Measurements from ENCODE around the gene DTNA.
"Not testable (repeated sequence)": the region's sequence is repeated elsewhere in the genome, so short reads cannot be mapped to it uniquely, and the experiment has no call there.

Gene DTNA

DNA sequence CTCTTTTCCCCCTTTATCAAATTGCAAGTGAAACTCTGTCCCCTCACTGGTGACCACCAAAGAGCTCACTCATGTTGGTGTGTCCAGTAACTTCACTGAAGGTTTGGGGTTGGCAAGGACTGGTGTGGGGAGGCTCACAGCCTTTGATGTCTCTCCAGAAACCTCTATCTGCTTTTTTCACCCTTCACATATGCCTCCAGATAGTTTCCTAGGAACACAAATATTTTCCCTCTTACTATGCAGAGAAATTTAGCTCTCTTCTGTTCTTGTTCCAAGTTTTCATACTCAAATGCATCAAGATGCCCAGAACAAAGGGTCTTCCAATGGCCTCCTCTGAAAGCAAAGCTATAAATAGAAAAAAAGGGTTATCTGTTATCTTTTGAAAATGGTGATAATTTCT, 20.7 kb downstream of the DTNA start:
- DNase-seq (ENCODE audit: low read depth): no peak
- TF ChIP-seq, protein P1, sequence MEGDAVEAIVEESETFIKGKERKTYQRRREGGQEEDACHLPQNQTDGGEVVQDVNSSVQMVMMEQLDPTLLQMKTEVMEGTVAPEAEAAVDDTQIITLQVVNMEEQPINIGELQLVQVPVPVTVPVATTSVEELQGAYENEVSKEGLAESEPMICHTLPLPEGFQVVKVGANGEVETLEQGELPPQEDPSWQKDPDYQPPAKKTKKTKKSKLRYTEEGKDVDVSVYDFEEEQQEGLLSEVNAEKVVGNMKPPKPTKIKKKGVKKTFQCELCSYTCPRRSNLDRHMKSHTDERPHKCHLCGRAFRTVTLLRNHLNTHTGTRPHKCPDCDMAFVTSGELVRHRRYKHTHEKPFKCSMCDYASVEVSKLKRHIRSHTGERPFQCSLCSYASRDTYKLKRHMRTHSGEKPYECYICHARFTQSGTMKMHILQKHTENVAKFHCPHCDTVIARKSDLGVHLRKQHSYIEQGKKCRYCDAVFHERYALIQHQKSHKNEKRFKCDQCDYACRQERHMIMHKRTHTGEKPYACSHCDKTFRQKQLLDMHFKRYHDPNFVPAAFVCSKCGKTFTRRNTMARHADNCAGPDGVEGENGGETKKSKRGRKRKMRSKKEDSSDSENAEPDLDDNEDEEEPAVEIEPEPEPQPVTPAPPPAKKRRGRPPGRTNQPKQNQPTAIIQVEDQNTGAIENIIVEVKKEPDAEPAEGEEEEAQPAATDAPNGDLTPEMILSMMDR (IDR thresholded peaks at IDR 0.05; ENCODE audit: control insufficient read depth, insufficient read depth, low read depth, low read length, missing control alignments): no peak
- H3K4me3 ChIP-seq (ENCODE audit: control insufficient read depth, low read depth, low read length): no peak overlapping the region

DNA sequence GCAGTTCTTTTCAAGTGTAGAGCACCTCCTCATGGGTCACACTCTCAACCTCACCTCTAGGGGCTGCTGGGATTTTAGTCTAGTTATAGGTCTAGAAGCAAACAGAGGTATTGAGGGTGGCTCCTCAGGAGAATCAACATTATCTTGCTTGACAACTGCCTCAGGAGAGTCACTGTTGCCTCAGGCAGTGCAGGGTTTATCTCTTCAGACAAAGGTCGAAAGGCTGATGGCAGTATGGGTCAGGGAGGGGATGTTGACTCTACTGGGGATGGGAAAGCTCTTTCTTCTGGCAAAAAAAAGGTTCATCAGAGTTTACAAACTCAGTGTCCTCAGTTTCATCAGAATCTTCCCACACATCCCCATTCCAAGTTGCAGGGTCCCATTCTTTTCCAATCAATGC, 24.0 kb downstream of the DTNA start:
- no peak for DNase-seq (ENCODE audit: low read depth)
- TF ChIP-seq, protein P1 (IDR thresholded peaks at IDR 0.05; ENCODE audit: control insufficient read depth, insufficient read depth, low read depth, low read length, missing control alignments): no peak
- no peak overlapping the region for H3K4me3 ChIP-seq (ENCODE audit: control insufficient read depth, low read depth, low read length)

DNA sequence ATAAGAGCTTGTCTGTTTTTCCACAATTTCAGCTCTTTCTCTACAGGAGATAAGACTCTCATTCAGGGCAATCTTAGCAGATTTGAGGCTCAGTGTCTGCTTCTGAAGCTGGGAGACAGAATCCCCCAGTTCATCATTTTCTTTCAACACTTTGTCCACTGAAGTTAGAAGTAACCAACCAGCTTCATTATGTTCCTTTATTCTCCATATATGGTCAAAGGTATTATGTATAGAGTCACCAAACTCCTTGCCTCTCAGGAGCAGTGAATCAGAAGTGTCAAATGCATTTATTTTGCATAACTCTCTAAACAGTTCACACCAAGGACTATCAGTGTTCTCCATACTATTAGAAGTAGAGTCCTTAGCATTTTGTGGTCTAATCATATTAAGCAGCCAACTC, 24.4 kb downstream of the DTNA start:
- DNase-seq (ENCODE audit: low read depth); H3K4me3 ChIP-seq (ENCODE audit: control insufficient read depth, low read depth, low read length): not testable (repeated sequence)

DNA sequence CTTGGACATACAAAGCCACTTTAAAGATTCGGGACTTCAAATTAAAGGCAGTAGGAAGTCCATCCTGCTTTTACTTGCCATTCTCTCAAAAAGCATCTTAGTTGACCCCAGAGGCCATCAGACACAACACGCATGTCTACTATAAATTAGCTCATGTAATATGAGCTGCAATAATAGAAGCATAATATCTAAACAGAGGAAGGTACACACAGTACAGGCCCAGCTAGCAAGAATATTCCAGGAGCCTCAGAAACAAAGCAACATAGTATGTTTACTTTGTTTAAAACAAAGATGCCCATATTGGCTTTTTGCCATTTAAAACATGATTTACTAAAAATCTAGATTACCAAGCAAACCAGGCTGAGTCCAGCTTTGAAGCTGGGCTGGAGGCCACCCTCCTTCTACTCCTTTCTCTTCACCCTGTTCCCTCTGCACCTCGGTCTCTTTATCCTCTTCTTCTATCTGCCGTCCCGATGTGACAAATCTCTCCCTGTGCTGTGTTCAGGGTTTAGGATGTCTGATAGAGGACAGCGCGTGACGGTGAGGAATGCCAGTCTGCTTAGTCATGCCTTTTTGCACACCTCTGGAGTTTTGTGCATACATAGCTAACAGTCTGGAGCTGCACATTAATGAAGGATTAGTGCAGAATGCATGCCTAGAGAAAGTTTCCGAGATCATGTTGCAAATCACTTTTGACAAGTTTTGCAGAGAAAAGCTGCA, 28.2 kb downstream of the DTNA start:
- no peak for DNase-seq (ENCODE audit: low read depth)
- TF ChIP-seq, protein P1 (IDR thresholded peaks at IDR 0.05; ENCODE audit: control insufficient read depth, insufficient read depth, low read depth, low read length, missing control alignments): no peak
- no peak overlapping the region for H3K4me3 ChIP-seq (ENCODE audit: control insufficient read depth, low read depth, low read length)

DNA sequence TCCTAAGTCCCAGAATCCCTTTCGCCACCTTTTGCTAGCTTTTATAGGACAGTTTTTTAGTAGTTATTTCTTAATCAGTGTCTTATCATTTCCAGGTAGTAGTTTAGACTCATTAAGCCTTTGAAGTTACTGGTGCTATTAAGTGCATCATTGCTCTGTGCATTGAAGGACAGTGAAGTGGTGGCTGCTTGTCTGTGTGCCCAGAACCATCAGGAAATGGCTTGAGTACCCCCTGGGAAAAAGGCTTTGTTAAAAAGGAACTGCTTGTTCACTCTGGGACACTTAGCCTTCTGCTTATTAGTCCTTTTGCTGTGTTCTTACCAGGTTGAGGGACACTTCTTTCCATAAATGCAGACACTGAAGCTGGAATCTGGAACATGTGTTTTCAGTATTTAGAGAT, 30.0 kb downstream of the DTNA start:
- TF ChIP-seq, protein P1 (IDR thresholded peaks at IDR 0.05; ENCODE audit: control insufficient read depth, insufficient read depth, low read depth, low read length, missing control alignments): no peak
- no peak overlapping the region for H3K4me3 ChIP-seq (ENCODE audit: control insufficient read depth, low read depth, low read length)
- no peak for DNase-seq (ENCODE audit: low read depth)

DNA sequence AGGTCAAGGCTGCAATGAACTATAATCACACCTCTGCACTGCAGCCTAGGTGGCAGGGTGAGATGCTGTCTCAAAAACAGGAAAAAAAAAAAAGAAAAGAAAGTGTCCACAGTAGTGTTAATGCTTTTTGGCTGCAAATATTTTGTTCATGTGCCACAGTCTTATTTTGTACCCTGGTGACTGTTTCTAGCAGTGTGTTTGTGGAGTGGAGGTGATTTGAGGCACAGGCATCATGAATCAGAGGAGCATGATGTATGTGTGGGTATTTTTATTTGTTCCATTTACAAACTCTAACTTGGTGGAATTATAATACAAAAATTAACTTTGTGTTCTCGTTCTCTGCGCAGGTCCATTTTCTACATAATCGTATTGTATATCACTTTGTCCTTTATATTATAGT, 30.6 kb downstream of the DTNA start:
- TF ChIP-seq, protein P1 (IDR thresholded peaks at IDR 0.05; ENCODE audit: control insufficient read depth, insufficient read depth, low read depth, low read length, missing control alignments): no peak
- DNase-seq (ENCODE audit: low read depth): no peak
- no peak overlapping the region for H3K4me3 ChIP-seq (ENCODE audit: control insufficient read depth, low read depth, low read length)

DNA sequence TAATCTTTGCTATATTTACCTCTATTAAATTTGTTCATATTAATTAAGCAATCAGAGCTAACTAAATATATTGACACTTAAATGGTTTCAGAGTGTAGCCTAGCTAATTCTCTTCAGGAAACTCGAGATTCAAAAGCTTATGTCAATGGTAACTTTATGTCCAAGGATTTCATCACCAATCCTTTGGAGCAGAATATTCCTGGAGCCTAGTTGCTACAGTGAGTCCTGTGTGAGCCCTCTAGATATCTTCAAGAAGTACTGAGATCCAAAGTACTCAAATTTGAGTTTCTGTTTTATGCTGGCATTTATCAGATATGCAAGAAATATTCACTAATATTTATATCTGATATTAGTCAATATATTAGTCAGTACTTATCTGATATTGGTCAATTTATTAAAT, 31.3 kb downstream of the DTNA start:
- no peak overlapping the region for H3K4me3 ChIP-seq (ENCODE audit: control insufficient read depth, low read depth, low read length)
- TF ChIP-seq, protein P1 (IDR thresholded peaks at IDR 0.05; ENCODE audit: control insufficient read depth, insufficient read depth, low read depth, low read length, missing control alignments): no peak
- no peak for DNase-seq (ENCODE audit: low read depth)
